ENCODE measurements around the gene NXN.
A peak's percentile ranks its signal among the peaks of the same experiment; 100 is the strongest.
"Not testable (repeated sequence)": the region's sequence is repeated elsewhere in the genome, so short reads cannot be mapped to it uniquely, and the experiment has no call there.

NXN gene

GRCh38 chr17:887551-888209 lies 91.9 kb downstream of the NXN start:
- no peak for DNase-seq (ENCODE audit: low read depth, low spot score)

GRCh38 chr17:885971-886571 lies 93.5 kb downstream of the NXN start:
- DNase-seq (ENCODE audit: low read depth, low spot score): no peak

- DNase-seq (ENCODE audit: low read depth, low spot score): no peak
These were observed 96.0 kb downstream of the NXN start for GRCh38 chr17:883586-883962.

GRCh38 chr17:882827-883585 lies 96.6 kb downstream of the NXN start:
- peak; percentile 46 for DNase-seq (ENCODE audit: low read depth, low spot score)

GRCh38 chr17:881778-882177 lies 97.8 kb downstream of the NXN start:
- no peak for DNase-seq (ENCODE audit: low read depth, low spot score)

- DNase-seq (ENCODE audit: low read depth, low spot score): no peak
These were observed 98.9 kb downstream of the NXN start for GRCh38 chr17:880443-881269.

- DNase-seq (ENCODE audit: low read depth, low spot score): no peak
These were observed 99.8 kb downstream of the NXN start for GRCh38 chr17:879546-880442.

GRCh38 chr17:877630-878029 lies 101.9 kb downstream of the NXN start:
- DNase-seq (ENCODE audit: low read depth, low spot score): no peak

GRCh38 chr17:876272-876671 lies 103.3 kb downstream of the NXN start:
- no peak for DNase-seq (ENCODE audit: low read depth, low spot score)

GRCh38 chr17:874590-874989 lies 105.0 kb downstream of the NXN start:
- DNase-seq (ENCODE audit: low read depth, low spot score): not testable (repeated sequence)

GRCh38 chr17:872855-873254 lies 106.7 kb downstream of the NXN start:
- DNase-seq (ENCODE audit: low read depth, low spot score): no peak

- DNase-seq (ENCODE audit: low read depth, low spot score): no peak
These were observed 107.6 kb downstream of the NXN start for GRCh38 chr17:871751-872519.

- no peak for DNase-seq (ENCODE audit: low read depth, low spot score)
These were observed 109.7 kb downstream of the NXN start for GRCh38 chr17:869567-870525.

GRCh38 chr17:869086-869485 lies 110.5 kb downstream of the NXN start:
- no peak for DNase-seq (ENCODE audit: low read depth, low spot score)

GRCh38 chr17:867896-868489 lies 111.6 kb downstream of the NXN start:
- DNase-seq (ENCODE audit: low read depth, low spot score): no peak

- DNase-seq (ENCODE audit: low read depth, low spot score): not testable (repeated sequence)
These were observed 112.3 kb downstream of the NXN start for GRCh38 chr17:867238-867637.

- DNase-seq (ENCODE audit: low read depth, low spot score): no peak
These were observed 112.9 kb downstream of the NXN start for GRCh38 chr17:866568-867103.

- no peak for DNase-seq (ENCODE audit: low read depth, low spot score)
These were observed 115.3 kb downstream of the NXN start for GRCh38 chr17:864315-864714.
